ENCODE results near the gene DPF3.
"Not testable (repeated sequence)": the region's sequence is repeated elsewhere in the genome, so short reads cannot be mapped to it uniquely, and the experiment has no call there.

Gene DPF3

GRCh38 chr14:72878746-72879145, 15.2 kb downstream of the DPF3 start:
- DNase-seq: no peak

- no peak for DNase-seq
Observed at GRCh38 chr14:72876710-72877063, 17.2 kb downstream of the DPF3 start.

- DNase-seq: no peak
Observed at GRCh38 chr14:72876005-72876709, 17.7 kb downstream of the DPF3 start.

- not testable (repeated sequence) for DNase-seq
Observed at GRCh38 chr14:72870878-72871277, 23.0 kb downstream of the DPF3 start.

GRCh38 chr14:72869407-72870329, 24.2 kb downstream of the DPF3 start:
- no peak for DNase-seq

GRCh38 chr14:72868500-72868899, 25.4 kb downstream of the DPF3 start:
- DNase-seq: no peak

GRCh38 chr14:72864712-72865365, 29.1 kb downstream of the DPF3 start:
- no peak for DNase-seq

- no peak for DNase-seq
Observed at GRCh38 chr14:72863216-72864006, 30.5 kb downstream of the DPF3 start.

- no peak for DNase-seq
Observed at GRCh38 chr14:72856530-72857266, 37.2 kb downstream of the DPF3 start.

GRCh38 chr14:72855913-72856312, 38.0 kb downstream of the DPF3 start:
- no peak for DNase-seq

- no peak for DNase-seq
Observed at GRCh38 chr14:72852194-72852593, 41.7 kb downstream of the DPF3 start.

- no peak for DNase-seq
Observed at GRCh38 chr14:72851635-72852034, 42.3 kb downstream of the DPF3 start.

GRCh38 chr14:72850360-72850759, 43.5 kb downstream of the DPF3 start:
- no peak for DNase-seq

GRCh38 chr14:72849222-72849621, 44.7 kb downstream of the DPF3 start:
- DNase-seq: no peak

- DNase-seq: no peak
Observed at GRCh38 chr14:72847721-72848120, 46.2 kb downstream of the DPF3 start.

GRCh38 chr14:72845683-72846082, 48.2 kb downstream of the DPF3 start:
- DNase-seq: no peak

- DNase-seq: no peak
Observed at GRCh38 chr14:72845196-72845595, 48.7 kb downstream of the DPF3 start.

- no peak for DNase-seq
Observed at GRCh38 chr14:72844524-72844923, 49.4 kb downstream of the DPF3 start.

GRCh38 chr14:72839753-72840607, 53.9 kb downstream of the DPF3 start:
- no peak for DNase-seq

- no peak for DNase-seq
Observed at GRCh38 chr14:72839351-72839750, 54.5 kb downstream of the DPF3 start.

GRCh38 chr14:72836085-72836484, 57.8 kb downstream of the DPF3 start:
- DNase-seq: no peak
